Measurements from ENCODE around the gene PHF2.
"Not testable (repeated sequence)": the region's sequence is repeated elsewhere in the genome, so short reads cannot be mapped to it uniquely, and the experiment has no call there.

Gene PHF2

GRCh38 chr9:93655621-93656425 lies 79.4 kb downstream of the PHF2 start:
- DNase-seq: no peak

- no peak for DNase-seq
These were observed 80.2 kb downstream of the PHF2 start for GRCh38 chr9:93656426-93657239.

- no peak for DNase-seq
These were observed 81.1 kb downstream of the PHF2 start for GRCh38 chr9:93657331-93658111.

- DNase-seq: no peak
These were observed 82.0 kb downstream of the PHF2 start for GRCh38 chr9:93658184-93658925.

- DNase-seq: no peak
These were observed 82.9 kb downstream of the PHF2 start for GRCh38 chr9:93659044-93659836.

- DNase-seq: no peak
These were observed 83.4 kb downstream of the PHF2 start for GRCh38 chr9:93659837-93660177.

GRCh38 chr9:93660352-93661046 lies 84.1 kb downstream of the PHF2 start:
- DNase-seq: no peak

GRCh38 chr9:93661591-93661990 lies 85.2 kb downstream of the PHF2 start:
- no peak for DNase-seq

- no peak for DNase-seq
These were observed 85.7 kb downstream of the PHF2 start for GRCh38 chr9:93662016-93662638.

- no peak for DNase-seq
These were observed 86.7 kb downstream of the PHF2 start for GRCh38 chr9:93662952-93663572.

- no peak for DNase-seq
These were observed 87.6 kb downstream of the PHF2 start for GRCh38 chr9:93663877-93664548.

GRCh38 chr9:93664549-93665120 lies 88.3 kb downstream of the PHF2 start:
- DNase-seq: no peak

GRCh38 chr9:93665128-93665636 lies 88.8 kb downstream of the PHF2 start:
- no peak for DNase-seq

- DNase-seq: no peak
These were observed 89.5 kb downstream of the PHF2 start for GRCh38 chr9:93665637-93666438.

GRCh38 chr9:93666439-93666784 lies 90.0 kb downstream of the PHF2 start:
- not testable (repeated sequence) for DNase-seq

GRCh38 chr9:93667006-93667405 lies 90.6 kb downstream of the PHF2 start:
- DNase-seq: no peak

GRCh38 chr9:93667627-93668026 lies 91.2 kb downstream of the PHF2 start:
- no peak for DNase-seq

GRCh38 chr9:93668261-93668871 lies 92.0 kb downstream of the PHF2 start:
- no peak for DNase-seq

Measured in stimulated activated CD4-positive, alpha-beta T cell treated with anti-CD3 and anti-CD28 coated beads, Interleukin-15, amount 100 ng/mL, for 24 hours (primary cell).